ENCODE results near the gene NDST3.

GRCh38 chr4:118029224-118029623, 5.1 kb upstream of the NDST3 start:
- no peak for TF ChIP-seq CTCF (IDR thresholded peaks at IDR 0.05; ENCODE audit: low read depth, low read length, missing input control)
- TF ChIP-seq EGR1 (IDR thresholded peaks at IDR 0.05; ENCODE audit: low read depth in 2 of 2) = no peak
- no peak for TF ChIP-seq YY1 (IDR thresholded peaks at IDR 0.05)
- TF ChIP-seq REST (IDR thresholded peaks at IDR 0.05) = no peak
- no peak for TF ChIP-seq SP1 (IDR thresholded peaks at IDR 0.05)
- TF ChIP-seq MAX (IDR thresholded peaks at IDR 0.05) = no peak
- TF ChIP-seq ZBTB33 (IDR thresholded peaks at IDR 0.05) = no peak
- no peak for TF ChIP-seq HNF4G (IDR thresholded peaks at IDR 0.05)
- no peak for TF ChIP-seq ATF3 (IDR thresholded peaks at IDR 0.05)
- no peak for TF ChIP-seq RXRA (IDR thresholded peaks at IDR 0.05)
- no peak for TF ChIP-seq RAD21 (IDR thresholded peaks at IDR 0.05)
- no peak for TF ChIP-seq JUND (IDR thresholded peaks at IDR 0.05)
- no peak for TF ChIP-seq FOXA1 (IDR thresholded peaks at IDR 0.05)
- TF ChIP-seq TAF1 (conservative IDR thresholded peaks at IDR 0.05) = no peak

All from liver (tissue), 3 donors.